Tibial nerve (tissue), 4 donors: Measurements from ENCODE around the gene LMBR1. TPM values are rescaled to one million over a fixed set of nuclear protein-coding genes. Genes with fewer than 3 reads are reported as not detected.

Source experiments
- DNase-seq, 2 donors: peaks; one replicate each; pipeline ENCODE4 v3.0.0-alpha.2; 2019; ENCODE audit warnings: low spot score in 2 of 2
- H3K27ac ChIP-seq, 4 donors: fragments of 200-600 bp; sonication (generic) in 3 of 4; one replicate each; pipeline ENCODE4 v1.5.1; 2017 to 2019; ENCODE audit warnings: mild to moderate bottlenecking in 1 of 4
- H3K27me3 ChIP-seq, 2 donors: fragments of 200-600 bp; sonication (generic) in 1 of 2; one replicate each; pipeline versions ENCODE4 v1.5.1 to v1.6.0; 2017 to 2019
- H3K36me3 ChIP-seq, 3 donors: fragments of 200-600 bp; sonication (generic); one replicate each; pipeline ENCODE4 v1.5.1; 2018 to 2019
- H3K4me1 ChIP-seq, 4 donors: fragments of 200-600 bp; sonication (generic) in 3 of 4; one replicate each; pipeline ENCODE4 v1.5.1; 2017 to 2019
- H3K4me3 ChIP-seq, 4 donors: fragments of 200-600 bp; sonication (generic) in 3 of 4; one replicate each; pipeline ENCODE4 v1.5.1; 2017 to 2019; ENCODE audit warnings: mild to moderate bottlenecking in 1 of 4, moderate library complexity in 1 of 4
- H3K9me3 ChIP-seq, 4 donors: fragments of 200-600 bp; sonication (generic) in 3 of 4; one replicate each; pipeline ENCODE4 v1.5.1; 2017 to 2019
- CTCF ChIP-seq, 5 experiments: fragments of 200-600 bp in 3 of 5; fragments of 450-650 bp in 2 of 5; sonication (generic) in 3 of 5; IDR thresholded peaks; one replicate each; pipeline ENCODE4 v1.5.1; 2016 to 2019; ENCODE audit warnings: antibody characterized with exemption in 5 of 5, mild to moderate bottlenecking in 3 of 5, moderate library complexity in 2 of 5
- EP300 ChIP-seq, 2 donors: sonication (generic); formaldehyde crosslinking; IDR thresholded peaks; one replicate each; pipeline ENCODE4 v1.6.1; 2017; ENCODE audit warnings: antibody characterized with exemption in 2 of 2, mild to moderate bottlenecking in 1 of 2
- POLR2A ChIP-seq, 2 donors: fragments of 450-650 bp; IDR thresholded peaks; one replicate each; pipeline ENCODE4 v1.6.1; 2017; ENCODE audit warnings: antibody characterized with exemption in 2 of 2, mild to moderate bottlenecking in 2 of 2, moderate library complexity in 2 of 2
- WGBS, 2 donors: methylation state at CpG; one replicate each; pipeline ENCODE4 v1.1.5; 2018; 5-methylcytosine and 5-hydroxymethylcytosine counted together
- total RNA-seq, 4 donors: library from RNA; depleted of rRNA; stranded (reverse); fragments of >200 nt; gene quantifications; one replicate each; pipeline ENCODE4 v1.1.0, GENCODE V29; 2016

LMBR1 gene
- total RNA-seq, 4 donors from 2014 or later, result 48.1 to 139 (median 77.3) TPM

- Histone ChIP-seq H3K36me3 (peaks cover 0 to 81% (median 0%) of the 10 kb centered on the region in 3 donors), H3K27ac (no peak overlapping the region), H3K4me1 (no peaks in the 10 kb centered on the region), H3K4me3 (no peak overlapping the region), H3K9me3 (peaks cover 0 to 24% (median 13%) of the 10 kb centered on the region in 4 donors), H3K27me3 (no peaks in the 10 kb centered on the region)
- no peak for DNase-seq
- 40 to 97% methylated on average over 1 of the region's 1 CpG for WGBS, 2 donors
- TF ChIP-seq POLR2A (IDR thresholded peaks at IDR 0.05), result no peak
These were observed 159.3 kb downstream of the LMBR1 start for GRCh38 chr7:156733638-156734037.

GRCh38 chr7:156732091-156732625 is 160.8 kb downstream of the LMBR1 start:
- peaks cover 0 to 24% (median 13%) of the 10 kb centered on the region in 4 donors for H3K9me3 ChIP-seq
- H3K4me1 ChIP-seq, result no peaks in the 10 kb centered on the region
- WGBS, 2 donors, result 62 to 65% methylated on average over 4 of the region's 4 CpGs
- no peak overlapping the region for H3K4me3 ChIP-seq
- no peak for DNase-seq
- TF ChIP-seq POLR2A (IDR thresholded peaks at IDR 0.05) (no peak), CTCF (IDR thresholded peaks at IDR 0.05) (no peak), EP300 (IDR thresholded peaks at IDR 0.05) (no peak)
- H3K27me3 ChIP-seq, result no peaks in the 10 kb centered on the region
- no peak overlapping the region for H3K27ac ChIP-seq
- H3K36me3 ChIP-seq, result peaks cover 0 to 76% (median 0%) of the 10 kb centered on the region in 3 donors

GRCh38 chr7:156731651-156732050 is 161.3 kb downstream of the LMBR1 start:
- Histone ChIP-seq H3K9me3 (peaks cover 0 to 24% (median 13%) of the 10 kb centered on the region in 4 donors), H3K36me3 (peaks cover 0 to 72% (median 0%) of the 10 kb centered on the region in 3 donors), H3K4me1 (no peaks in the 10 kb centered on the region), H3K4me3 (no peak overlapping the region), H3K27ac (no peak overlapping the region), H3K27me3 (no peaks in the 10 kb centered on the region)
- no peak for DNase-seq
- TF ChIP-seq CTCF (IDR thresholded peaks at IDR 0.05) (no peak), EP300 (IDR thresholded peaks at IDR 0.05) (no peak), POLR2A (IDR thresholded peaks at IDR 0.05) (no peak)

- no peak overlapping the region for H3K27ac ChIP-seq
- no peak for DNase-seq
- no peak overlapping the region for H3K4me3 ChIP-seq
- TF ChIP-seq CTCF (IDR thresholded peaks at IDR 0.05), result no peak
- TF ChIP-seq POLR2A (IDR thresholded peaks at IDR 0.05), result no peak
- no peak for TF ChIP-seq EP300 (IDR thresholded peaks at IDR 0.05)
- H3K4me1 ChIP-seq, result no peaks in the 10 kb centered on the region
- H3K36me3 ChIP-seq, result peaks cover 0 to 16% (median 0%) of the 10 kb centered on the region in 3 donors
- no peaks in the 10 kb centered on the region for H3K27me3 ChIP-seq
- no peaks in the 10 kb centered on the region for H3K9me3 ChIP-seq
These were observed 167.0 kb downstream of the LMBR1 start for GRCh38 chr7:156725936-156726335.

GRCh38 chr7:156725073-156725472 is 167.9 kb downstream of the LMBR1 start:
- no peak for TF ChIP-seq EP300 (IDR thresholded peaks at IDR 0.05)
- TF ChIP-seq CTCF (IDR thresholded peaks at IDR 0.05), result no peak
- no peak for TF ChIP-seq POLR2A (IDR thresholded peaks at IDR 0.05)
- Histone ChIP-seq H3K27me3 (no peaks in the 10 kb centered on the region), H3K9me3 (no peaks in the 10 kb centered on the region), H3K27ac (no peak overlapping the region), H3K4me1 (no peaks in the 10 kb centered on the region), H3K36me3 (peaks cover 0 to 7% (median 0%) of the 10 kb centered on the region in 3 donors), H3K4me3 (no peak overlapping the region)
- WGBS, 2 donors, result 38 to 51% methylated on average over 5 of the region's 5 CpGs
- no peak for DNase-seq
